ENCODE data around the gene ONECUT3. TPM values are rescaled to one million over a fixed set of nuclear protein-coding genes. Genes with fewer than 3 reads are reported as not detected.
A peak's percentile ranks its signal among the peaks of the same experiment; 100 is the strongest.

ONECUT3 gene
- total RNA-seq, 5 donors from 2014 or later (not counting 1 experiment from before 2014, with no cell fraction given): 0.03 TPM; not detected in 3

GRCh38 chr19:1767464-1767933, 14.2 kb downstream of the ONECUT3 start:
- Mint-ChIP-seq H3K4me1 (peaks cover 0 to 2% (median 0%) of the 10 kb centered on the region in 3 donors), H3K4me3 (no peak overlapping the region), H3K27me3 (peaks cover 58 to 84% of the 10 kb centered on the region in 2 donors), H3K27ac (no peak overlapping the region), H3K9me3 (peaks cover 0 to 15% (median 12%) of the 10 kb centered on the region in 3 donors), H3K36me3 (no peaks in the 10 kb centered on the region)
- WGBS (ENCODE audit: insufficient coverage): 5% methylated on average over 18 of the region's 21 CpGs
- peaks cover 0 to 10% of the 10 kb centered on the region in 2 experiments for H3K4me1 ChIP-seq (ENCODE audit: control insufficient read depth in 1 of 2, extremely low read depth in 1 of 2, insufficient read depth in 2 of 2, low read length in 2 of 2)
- H3K36me3 ChIP-seq (ENCODE audit: control insufficient read depth in 2 of 2, extremely low read depth in 1 of 2, insufficient read depth in 1 of 2, low read length in 1 of 2): no peaks in the 10 kb centered on the region
- ChIA-PET CTCF (interaction anchor here in 1 of 2 donors (0.5 kb wide), 1 partner anchor 774 kb away, joined by 3 read pairs; no protein-coding TSS in a partner anchor), POLR2A (no interaction called here)
- H3K27me3 ChIP-seq (replicated peaks in 1 of 2; ENCODE audit: control insufficient read depth in 2 of 2, extremely low read depth in 1 of 2, insufficient read depth in 2 of 2, low read length in 1 of 2): peaks cover 9 to 92% of the 10 kb centered on the region in 2 experiments
- H3K27ac ChIP-seq (ENCODE audit: low read length): no peak overlapping the region
- ATAC-seq (replicated peaks in 1 of 4) (peak; percentile 56 to 81 (median 70)), DNase-seq (peak in 33 of 35 experiments; percentile 14 to 76 (median 50))
- H3K9me3 ChIP-seq: peaks cover 2% of the 10 kb centered on the region
- H3K4me3 ChIP-seq (ENCODE audit: control insufficient read depth in 1 of 2, extremely low read depth in 1 of 2, low read length in 1 of 2): no peak overlapping the region

GRCh38 chr19:1768248-1768647, 14.9 kb downstream of the ONECUT3 start:
- no peaks in the 10 kb centered on the region for H3K36me3 Mint-ChIP-seq
- no peak overlapping the region for H3K27ac Mint-ChIP-seq
- Histone ChIP-seq H3K27me3 (replicated peaks in 1 of 2; ENCODE audit: control insufficient read depth in 2 of 2, extremely low read depth in 1 of 2, insufficient read depth in 2 of 2, low read length in 1 of 2) (peaks cover 9 to 91% of the 10 kb centered on the region in 2 experiments), H3K27ac (ENCODE audit: low read length) (no peak overlapping the region), H3K4me3 (ENCODE audit: control insufficient read depth in 1 of 2, extremely low read depth in 1 of 2, low read length in 1 of 2) (no peak overlapping the region), H3K36me3 (ENCODE audit: control insufficient read depth in 2 of 2, extremely low read depth in 1 of 2, insufficient read depth in 1 of 2, low read length in 1 of 2) (no peaks in the 10 kb centered on the region), H3K9me3 (peaks cover 2% of the 10 kb centered on the region), H3K4me1 (ENCODE audit: control insufficient read depth in 1 of 2, extremely low read depth in 1 of 2, insufficient read depth in 2 of 2, low read length in 2 of 2) (peaks cover 0 to 10% of the 10 kb centered on the region in 2 experiments)
- ChIA-PET CTCF (interaction anchor here in 1 of 2 donors (0.5 kb wide), 1 partner anchor 314 kb away, joined by 4 read pairs; no protein-coding TSS in a partner anchor), POLR2A (no interaction called here)
- ATAC-seq (replicated peaks in 1 of 4) (no peak), DNase-seq (no peak)
- 18% methylated on average over 9 of the region's 13 CpGs for WGBS (ENCODE audit: insufficient coverage)
- H3K9me3 Mint-ChIP-seq: peaks cover 0 to 15% (median 12%) of the 10 kb centered on the region in 3 donors
- no peak overlapping the region for H3K4me3 Mint-ChIP-seq
- peaks cover 60 to 85% of the 10 kb centered on the region in 2 donors for H3K27me3 Mint-ChIP-seq
- peaks cover 0 to 2% (median 0%) of the 10 kb centered on the region in 3 donors for H3K4me1 Mint-ChIP-seq

DNA sequence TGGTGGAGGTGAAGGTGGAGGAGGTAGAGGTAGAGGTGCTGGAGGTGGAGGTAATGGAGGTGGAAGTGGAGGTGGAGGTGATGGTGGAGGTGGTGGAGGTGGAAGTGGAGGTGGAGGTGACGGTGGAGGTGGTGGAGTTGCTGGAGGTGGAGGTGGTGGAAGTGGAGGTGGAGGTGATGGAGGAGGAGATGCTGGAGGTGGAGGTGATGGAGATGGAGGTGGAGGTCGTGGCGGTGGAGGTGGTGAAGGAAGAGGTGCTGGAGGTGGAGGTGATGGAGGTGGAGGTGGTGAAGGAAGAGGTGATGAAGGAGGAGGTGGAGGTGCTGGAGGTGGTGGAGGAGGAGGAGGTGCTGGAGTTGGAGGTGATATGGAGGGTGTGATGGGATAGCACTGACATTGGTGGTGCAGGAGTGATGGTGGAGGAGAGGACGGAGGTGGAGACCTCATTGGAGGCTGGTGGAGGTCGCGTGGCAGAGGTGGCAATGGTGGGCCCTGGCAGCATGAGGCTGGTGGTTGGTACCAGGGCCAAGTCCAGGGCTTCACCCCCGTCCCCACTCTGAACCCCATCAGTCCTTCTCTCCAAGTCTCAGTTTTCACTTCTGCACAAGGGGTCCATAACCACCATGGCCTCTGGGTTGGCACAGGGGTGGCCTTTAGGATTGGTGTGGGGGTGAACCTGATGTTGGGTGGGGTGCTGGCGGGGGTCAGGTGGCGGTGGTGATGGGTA, 15.8 kb downstream of the ONECUT3 start:
- no peak overlapping the region for H3K4me3 ChIP-seq (ENCODE audit: control insufficient read depth in 1 of 2, extremely low read depth in 1 of 2, low read length in 1 of 2)
- DNase-seq: no peak
- H3K4me1 ChIP-seq (ENCODE audit: control insufficient read depth in 1 of 2, extremely low read depth in 1 of 2, insufficient read depth in 2 of 2, low read length in 2 of 2): peaks cover 0 to 10% of the 10 kb centered on the region in 2 experiments
- H3K9me3 ChIP-seq: peaks cover 2% of the 10 kb centered on the region
- WGBS (ENCODE audit: insufficient coverage): 52% methylated on average over 4 of the region's 9 CpGs
- H3K27me3 ChIP-seq (replicated peaks in 1 of 2; ENCODE audit: control insufficient read depth in 2 of 2, extremely low read depth in 1 of 2, insufficient read depth in 2 of 2, low read length in 1 of 2): peaks cover 12 to 91% of the 10 kb centered on the region in 2 experiments
- H3K36me3 ChIP-seq (ENCODE audit: control insufficient read depth in 2 of 2, extremely low read depth in 1 of 2, insufficient read depth in 1 of 2, low read length in 1 of 2): no peaks in the 10 kb centered on the region
- CTCF ChIA-PET: interaction anchor here in 1 of 2 donors (0.5 kb wide), 1 partner anchor 315 kb away, joined by 4 read pairs; no protein-coding TSS in a partner anchor
- Mint-ChIP-seq H3K9me3 (peaks cover 0 to 15% (median 12%) of the 10 kb centered on the region in 3 donors), H3K27me3 (peaks cover 56 to 84% of the 10 kb centered on the region in 2 donors), H3K36me3 (no peaks in the 10 kb centered on the region), H3K4me3 (no peak overlapping the region), H3K4me1 (no peaks in the 10 kb centered on the region), H3K27ac (no peak overlapping the region)
- no peak overlapping the region for H3K27ac ChIP-seq (ENCODE audit: low read length)
- no peak for ATAC-seq (replicated peaks in 1 of 4)
- POLR2A ChIA-PET: no interaction called here

DNA sequence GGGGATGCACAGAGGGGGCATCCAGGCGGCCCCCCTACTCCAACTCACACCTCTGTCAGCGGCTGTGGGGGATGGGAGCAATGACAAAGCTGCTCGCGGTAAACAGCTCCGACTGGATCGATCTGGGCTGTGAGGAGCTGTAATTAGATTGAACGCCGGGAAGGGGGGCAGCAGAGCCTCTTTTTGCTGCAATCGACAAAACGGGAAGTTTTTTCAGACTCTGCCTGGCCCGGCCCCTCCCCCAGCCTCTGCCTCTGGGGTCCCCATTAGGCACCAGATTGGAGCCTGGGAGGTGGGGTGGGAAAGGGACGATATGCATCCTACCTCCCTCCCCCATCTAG, 16.3 kb downstream of the ONECUT3 start:
- ChIA-PET CTCF (no interaction called here), POLR2A (no interaction called here)
- no peak overlapping the region for H3K4me3 ChIP-seq (ENCODE audit: control insufficient read depth in 1 of 2, extremely low read depth in 1 of 2, low read length in 1 of 2)
- no peak for DNase-seq
- H3K36me3 Mint-ChIP-seq: no peaks in the 10 kb centered on the region
- peaks cover 2% of the 10 kb centered on the region for H3K9me3 ChIP-seq
- peaks cover 0 to 10% of the 10 kb centered on the region in 2 experiments for H3K4me1 ChIP-seq (ENCODE audit: control insufficient read depth in 1 of 2, extremely low read depth in 1 of 2, insufficient read depth in 2 of 2, low read length in 2 of 2)
- no peaks in the 10 kb centered on the region for H3K4me1 Mint-ChIP-seq
- H3K36me3 ChIP-seq (ENCODE audit: control insufficient read depth in 2 of 2, extremely low read depth in 1 of 2, insufficient read depth in 1 of 2, low read length in 1 of 2): no peaks in the 10 kb centered on the region
- H3K27ac Mint-ChIP-seq: no peak overlapping the region
- H3K27me3 ChIP-seq (replicated peaks in 1 of 2; ENCODE audit: control insufficient read depth in 2 of 2, extremely low read depth in 1 of 2, insufficient read depth in 2 of 2, low read length in 1 of 2): peaks cover 12 to 91% of the 10 kb centered on the region in 2 experiments
- WGBS (ENCODE audit: insufficient coverage): no CpG with 5 or more reads among the region's 12 CpGs
- ATAC-seq (replicated peaks in 1 of 4): no peak
- no peak overlapping the region for H3K4me3 Mint-ChIP-seq
- peaks cover 0 to 15% (median 12%) of the 10 kb centered on the region in 3 donors for H3K9me3 Mint-ChIP-seq
- H3K27ac ChIP-seq (ENCODE audit: low read length): no peak overlapping the region
- H3K27me3 Mint-ChIP-seq: peaks cover 54 to 85% of the 10 kb centered on the region in 2 donors

DNA sequence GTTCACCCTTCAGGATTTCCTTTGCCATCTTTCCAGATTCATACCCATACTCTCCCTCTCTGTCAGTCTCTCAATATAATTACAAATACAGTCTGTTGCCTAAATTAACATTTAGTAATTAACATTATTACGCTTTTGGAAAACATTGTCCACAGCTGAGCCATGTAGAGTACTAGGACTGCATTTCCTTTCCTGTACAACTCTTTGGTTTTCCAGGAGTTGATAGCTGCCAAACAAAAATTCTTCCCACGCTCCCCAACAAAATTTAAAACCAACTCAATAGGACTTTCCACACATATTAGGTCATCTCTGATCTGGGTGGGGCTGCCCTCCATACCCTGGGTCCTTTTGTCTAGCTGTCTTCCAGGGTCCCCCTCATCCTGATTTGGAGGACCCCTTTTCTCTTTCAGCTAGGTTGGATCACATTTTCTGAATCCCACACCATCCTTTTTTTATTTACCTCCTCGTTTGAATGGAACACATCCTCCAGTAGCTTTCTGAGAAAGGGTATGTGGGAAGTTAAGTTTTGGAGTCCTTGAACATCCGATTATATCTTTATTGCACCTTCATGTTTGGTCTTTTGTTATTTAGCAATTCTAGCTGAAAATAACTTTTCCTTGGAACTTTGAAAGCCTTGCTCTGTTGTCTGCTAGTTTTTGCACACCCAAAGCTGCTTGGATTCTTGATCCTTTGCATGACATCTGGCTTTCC, 17.7 kb downstream of the ONECUT3 start:
- WGBS (ENCODE audit: insufficient coverage): 90% methylated on average over 2 of the region's 4 CpGs
- H3K4me1 Mint-ChIP-seq: no peaks in the 10 kb centered on the region
- ATAC-seq (replicated peaks in 1 of 4) (no peak), DNase-seq (no peak)
- H3K36me3 Mint-ChIP-seq: no peaks in the 10 kb centered on the region
- Histone ChIP-seq H3K36me3 (ENCODE audit: control insufficient read depth in 2 of 2, extremely low read depth in 1 of 2, insufficient read depth in 1 of 2, low read length in 1 of 2) (no peaks in the 10 kb centered on the region), H3K27me3 (replicated peaks in 1 of 2; ENCODE audit: control insufficient read depth in 2 of 2, extremely low read depth in 1 of 2, insufficient read depth in 2 of 2, low read length in 1 of 2) (peaks cover 9 to 91% of the 10 kb centered on the region in 2 experiments), H3K4me3 (ENCODE audit: control insufficient read depth in 1 of 2, extremely low read depth in 1 of 2, low read length in 1 of 2) (no peak overlapping the region), H3K9me3 (peaks cover 2% of the 10 kb centered on the region), H3K27ac (ENCODE audit: low read length) (no peak overlapping the region), H3K4me1 (ENCODE audit: control insufficient read depth in 1 of 2, extremely low read depth in 1 of 2, insufficient read depth in 2 of 2, low read length in 2 of 2) (peaks cover 0 to 16% of the 10 kb centered on the region in 2 experiments)
- H3K27ac Mint-ChIP-seq: peak overlapping the region in 1 of 2 donors; percentile 32
- no peak overlapping the region for H3K4me3 Mint-ChIP-seq
- POLR2A ChIA-PET: no interaction called here
- peaks cover 47 to 75% of the 10 kb centered on the region in 2 donors for H3K27me3 Mint-ChIP-seq
- H3K9me3 Mint-ChIP-seq: peaks cover 0 to 15% (median 12%) of the 10 kb centered on the region in 3 donors
- CTCF ChIA-PET: no interaction called here

- Histone ChIP-seq H3K9me3 (peaks cover 2% of the 10 kb centered on the region), H3K4me1 (ENCODE audit: control insufficient read depth in 1 of 2, extremely low read depth in 1 of 2, insufficient read depth in 2 of 2, low read length in 2 of 2) (peaks cover 0 to 10% of the 10 kb centered on the region in 2 experiments), H3K36me3 (ENCODE audit: control insufficient read depth in 2 of 2, extremely low read depth in 1 of 2, insufficient read depth in 1 of 2, low read length in 1 of 2) (no peaks in the 10 kb centered on the region), H3K4me3 (ENCODE audit: control insufficient read depth in 1 of 2, extremely low read depth in 1 of 2, low read length in 1 of 2) (no peak overlapping the region), H3K27me3 (replicated peaks in 1 of 2; ENCODE audit: control insufficient read depth in 2 of 2, extremely low read depth in 1 of 2, insufficient read depth in 2 of 2, low read length in 1 of 2) (peaks cover 9 to 91% of the 10 kb centered on the region in 2 experiments), H3K27ac (ENCODE audit: low read length) (no peak overlapping the region)
- Mint-ChIP-seq H3K27ac (no peak overlapping the region), H3K4me1 (peaks cover 0 to 1% (median 0%) of the 10 kb centered on the region in 3 donors), H3K4me3 (no peak overlapping the region), H3K9me3 (peaks cover 0 to 15% (median 12%) of the 10 kb centered on the region in 3 donors), H3K27me3 (peaks cover 52 to 72% of the 10 kb centered on the region in 2 donors), H3K36me3 (no peaks in the 10 kb centered on the region)
- POLR2A ChIA-PET: no interaction called here
- no peak for DNase-seq
- CTCF ChIA-PET: no interaction called here
- no peak for ATAC-seq (replicated peaks in 1 of 4)
- 60% methylated on average over 3 of the region's 8 CpGs for WGBS (ENCODE audit: insufficient coverage)
These were observed 19.9 kb downstream of the ONECUT3 start for GRCh38 chr19:1773184-1773583.
